Gastrocnemius medialis (tissue), 4 donors: ENCODE data around the gene ATP6V0B. TPM values are rescaled to one million over a fixed set of nuclear protein-coding genes. Genes with fewer than 3 reads are reported as not detected.

Experiments
- ATAC-seq, 2 donors: fragments of 150-250 bp; one replicate each; pipeline ENCODE4 v1.9.1; 2016
- DNase-seq, 2 donors: peaks; one replicate each; pipeline ENCODE4 v3.0.0-alpha.2; 2019
- H3K27ac ChIP-seq, 4 donors: fragments of 200-600 bp; sonication (generic); 1 replicate in 1 of 4; 2 replicates in 3 of 4; pipeline ENCODE4 v1.5.1; 2016 to 2018; ENCODE audit warnings: mild to moderate bottlenecking in 2 of 4, moderate library complexity in 1 of 4
- H3K27me3 ChIP-seq, 3 donors: fragments of 200-600 bp; sonication (generic) in 2 of 3; 1 replicate in 1 of 3; 2 replicates in 2 of 3; pipeline versions ENCODE4 v1.5.1 to v1.6.0; 2016 to 2019; ENCODE audit warnings: mild to moderate bottlenecking in 1 of 3, moderate library complexity in 1 of 3
- H3K36me3 ChIP-seq, 2 donors: fragments of 200-600 bp; sonication (generic) in 1 of 2; one replicate each; pipeline ENCODE4 v1.5.1; 2017 to 2018
- H3K4me1 ChIP-seq, 2 donors: fragments of 200-600 bp; sonication (generic) in 1 of 2; one replicate each; pipeline ENCODE4 v1.5.1; 2016 to 2017; ENCODE audit warnings: mild to moderate bottlenecking in 2 of 2
- H3K4me3 ChIP-seq, 4 donors: fragments of 200-600 bp; sonication (generic) in 3 of 4; 1 replicate in 1 of 4; 2 replicates in 3 of 4; pipeline ENCODE4 v1.5.1; 2016 to 2019; ENCODE audit warnings: mild to moderate bottlenecking in 2 of 4
- H3K9me3 ChIP-seq, 3 donors: fragments of 200-600 bp; sonication (generic) in 2 of 3; 1 replicate in 1 of 3; 2 replicates in 2 of 3; pipeline ENCODE4 v1.5.1; 2016 to 2019
- POLR2A ChIP-seq, 2 donors: fragments of 450-650 bp; IDR thresholded peaks; one replicate each; pipeline ENCODE4 v1.6.1; 2017; ENCODE audit warnings: antibody characterized with exemption in 2 of 2, mild to moderate bottlenecking in 2 of 2, moderate library complexity in 2 of 2
- in situ Hi-C, 4 donors: fragments of 200-750 bp; cut with MboI; loops; one replicate each; pipeline versions ENCODE4 v1.15.0 to v1.8.0; 2017; ENCODE audit warnings: low sequenced_read_pairs in 4 of 4
- intact Hi-C: fragments of 100-400 bp; cut with DNase I; formaldehyde crosslinking; loops from one replicate; pipeline ENCODE4 v1.15.1; 2023; ENCODE audit warnings: low total_unique reads
- total RNA-seq, 4 donors: library from RNA; depleted of rRNA; stranded (reverse); fragments of >200 nt; gene quantifications; one replicate each; pipeline versions ENCODE4 v1.1.0 to v1.2.3, GENCODE V29; 2016
- TF ChIP-seq, protein P1 (sequence below), 5 experiments: fragments of 450-650 bp in 3 of 5; fragments of 200-600 bp in 2 of 5; sonication (generic) in 2 of 5; IDR thresholded peaks in 4 of 5; conservative IDR thresholded peaks in 1 of 5; 1 replicate in 4 of 5; 2 replicates in 1 of 5; pipeline ENCODE4 v1.5.1; 2016 to 2019; ENCODE audit warnings: antibody characterized with exemption in 5 of 5, mild to moderate bottlenecking in 3 of 5, moderate library complexity in 3 of 5

Gene ATP6V0B
- total RNA-seq, 4 donors from 2014 or later, result 156 to 242 (median 195) TPM

DNA sequence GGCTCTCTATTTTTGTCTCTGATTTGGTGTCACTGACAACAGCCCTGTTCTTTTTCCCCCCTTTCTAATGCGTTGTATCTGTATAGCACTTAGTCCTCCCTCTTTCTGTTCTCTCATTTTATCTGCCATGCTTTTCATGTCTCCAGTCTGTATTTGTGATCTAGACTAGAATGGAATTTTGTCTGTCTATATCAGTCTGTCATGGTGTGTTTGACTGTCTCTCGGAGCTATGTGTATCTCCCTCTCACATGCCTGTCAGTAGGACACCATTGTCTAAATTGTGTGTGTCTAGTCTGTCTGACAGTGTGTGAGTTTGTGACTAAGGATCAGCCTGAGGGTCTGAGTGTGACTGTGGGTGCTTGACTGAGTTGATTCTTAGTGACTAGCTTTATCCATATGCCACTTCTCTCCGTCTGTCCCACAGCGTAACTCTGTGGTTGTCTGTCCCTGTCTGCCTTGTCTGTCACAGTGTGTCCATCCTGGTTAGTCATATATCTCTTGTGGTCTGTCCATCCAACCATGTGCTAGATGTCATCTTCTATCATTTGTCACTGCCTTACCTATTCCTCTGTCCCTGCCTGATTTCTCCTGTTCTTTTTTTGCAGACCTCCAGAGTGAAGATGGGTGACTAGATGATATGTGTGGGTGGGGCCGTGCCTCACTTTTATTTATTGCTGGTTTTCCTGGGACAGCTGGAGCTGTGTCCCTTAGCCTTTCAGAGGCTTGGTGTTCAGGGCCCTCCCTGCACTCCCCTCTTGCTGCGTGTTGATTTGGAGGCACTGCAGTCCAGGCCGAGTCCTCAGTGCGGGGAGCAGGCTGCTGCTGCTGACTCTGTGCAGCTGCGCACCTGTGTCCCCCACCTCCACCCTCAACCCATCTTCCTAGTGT lies 2.9 kb downstream of the ATP6V0B start:
- Histone ChIP-seq H3K36me3 (peaks cover 0 to 24% of the 10 kb centered on the region in 2 donors), H3K4me3 (no peak overlapping the region), H3K9me3 (no peaks in the 10 kb centered on the region), H3K27me3 (no peaks in the 10 kb centered on the region), H3K4me1 (peaks cover 34 to 53% of the 10 kb centered on the region in 2 donors), H3K27ac (peak overlapping the region in 1 of 4 donors; percentile 79)
- ATAC-seq, result no peak
- DNase-seq, result no peak
- TF ChIP-seq POLR2A (IDR thresholded peaks at IDR 0.05), result no peak
- TF ChIP-seq, protein P1, sequence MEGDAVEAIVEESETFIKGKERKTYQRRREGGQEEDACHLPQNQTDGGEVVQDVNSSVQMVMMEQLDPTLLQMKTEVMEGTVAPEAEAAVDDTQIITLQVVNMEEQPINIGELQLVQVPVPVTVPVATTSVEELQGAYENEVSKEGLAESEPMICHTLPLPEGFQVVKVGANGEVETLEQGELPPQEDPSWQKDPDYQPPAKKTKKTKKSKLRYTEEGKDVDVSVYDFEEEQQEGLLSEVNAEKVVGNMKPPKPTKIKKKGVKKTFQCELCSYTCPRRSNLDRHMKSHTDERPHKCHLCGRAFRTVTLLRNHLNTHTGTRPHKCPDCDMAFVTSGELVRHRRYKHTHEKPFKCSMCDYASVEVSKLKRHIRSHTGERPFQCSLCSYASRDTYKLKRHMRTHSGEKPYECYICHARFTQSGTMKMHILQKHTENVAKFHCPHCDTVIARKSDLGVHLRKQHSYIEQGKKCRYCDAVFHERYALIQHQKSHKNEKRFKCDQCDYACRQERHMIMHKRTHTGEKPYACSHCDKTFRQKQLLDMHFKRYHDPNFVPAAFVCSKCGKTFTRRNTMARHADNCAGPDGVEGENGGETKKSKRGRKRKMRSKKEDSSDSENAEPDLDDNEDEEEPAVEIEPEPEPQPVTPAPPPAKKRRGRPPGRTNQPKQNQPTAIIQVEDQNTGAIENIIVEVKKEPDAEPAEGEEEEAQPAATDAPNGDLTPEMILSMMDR (IDR thresholded peaks at IDR 0.05 in 4 of 5, conservative IDR thresholded peaks at IDR 0.05 in 1 of 5), result no peak
- intact Hi-C loops, result loop anchor here (10.0 kb wide), 1 partner anchor 377 kb away; the partner anchor contains the start of gene ERI3
- in situ Hi-C loops, result no loop called here

DNA sequence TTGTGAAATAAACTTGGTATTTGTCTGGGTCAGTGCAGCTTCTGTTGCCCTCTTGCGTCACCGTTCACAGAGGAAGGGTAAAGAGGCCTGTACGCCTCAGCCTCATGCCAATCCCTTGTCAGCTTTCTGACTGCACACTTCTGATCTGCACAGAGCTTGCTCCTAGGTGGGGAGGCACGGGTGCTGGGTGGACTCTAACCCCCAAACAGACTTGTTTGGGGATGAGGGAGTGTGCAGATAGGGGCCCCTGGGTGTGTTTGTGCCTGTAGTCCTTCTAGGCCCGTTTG lies 3.4 kb downstream of the ATP6V0B start:
- H3K27me3 ChIP-seq, result no peaks in the 10 kb centered on the region
- peaks cover 0 to 20% of the 10 kb centered on the region in 2 donors for H3K36me3 ChIP-seq
- no peak for DNase-seq
- TF ChIP-seq, protein P1 (IDR thresholded peaks at IDR 0.05 in 4 of 5, conservative IDR thresholded peaks at IDR 0.05 in 1 of 5), result no peak
- TF ChIP-seq POLR2A (IDR thresholded peaks at IDR 0.05), result no peak
- H3K27ac ChIP-seq, result peak overlapping the region in 1 of 4 donors; percentile 79
- H3K9me3 ChIP-seq, result no peaks in the 10 kb centered on the region
- ATAC-seq, result no peak
- peaks cover 34 to 47% of the 10 kb centered on the region in 2 donors for H3K4me1 ChIP-seq
- in situ Hi-C loops (no loop called here), intact Hi-C loops (loop anchor here (10.0 kb wide), 1 partner anchor 377 kb away; the partner anchor contains the start of gene ERI3)
- peak overlapping the region in 1 of 4 donors; percentile 65 for H3K4me3 ChIP-seq

DNA sequence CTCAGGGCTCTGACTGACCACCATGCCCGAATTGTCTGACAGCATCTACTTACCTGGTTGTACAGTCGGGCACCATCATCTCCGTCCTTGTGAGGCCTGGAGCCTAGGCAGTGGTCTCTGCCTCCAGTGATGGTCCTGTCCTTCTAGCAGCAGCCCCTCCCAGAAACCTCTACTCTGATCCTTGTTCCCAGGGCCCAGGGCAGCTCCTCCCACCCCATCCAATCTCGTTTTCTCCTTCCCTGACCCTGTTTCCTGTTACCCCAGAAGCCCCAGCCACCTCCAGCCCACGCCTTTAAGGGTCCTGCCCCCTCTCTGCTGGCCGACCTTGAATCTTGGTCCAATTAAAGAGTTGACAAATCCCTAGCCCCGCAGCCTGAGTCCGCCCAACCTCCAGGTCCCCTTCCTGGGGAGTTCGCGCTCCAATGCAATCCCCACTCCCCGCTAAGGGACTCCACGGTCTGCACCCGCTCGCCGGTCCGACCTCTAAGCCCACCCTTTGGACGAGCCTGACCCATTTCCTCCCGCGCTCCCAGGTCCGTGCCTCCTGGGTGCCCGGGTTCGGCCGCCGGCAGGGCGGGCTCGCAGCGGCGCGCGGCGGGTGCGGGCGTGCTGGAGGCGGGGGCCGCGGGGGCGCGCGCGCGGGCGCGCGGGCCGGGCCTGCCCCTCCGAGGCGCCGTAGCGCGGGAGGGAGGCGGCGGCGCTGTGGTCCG lies 3.9 kb downstream of the ATP6V0B start, which contains the start of gene B4GALT2:
B4GALT2 (plus strand) TSS at position 660 of the 710 bp plus-strand sequence. CDS start 1,951 bp downstream, outside the sequence.
- Histone ChIP-seq H3K36me3 (peaks cover 0 to 20% of the 10 kb centered on the region in 2 donors), H3K4me1 (peaks cover 30 to 42% of the 10 kb centered on the region in 2 donors), H3K27ac (peak within 1 kb of the TSS; percentile 64 to 79 (median 72)), H3K4me3 (peak within 1 kb of the TSS; percentile 63 to 92 (median 68)), H3K9me3 (no peaks in the 10 kb centered on the region), H3K27me3 (no peaks in the 10 kb centered on the region)
- ATAC-seq (peak; percentile 7 to 21), DNase-seq (no peak)
- in situ Hi-C loops, result no loop called here
- intact Hi-C loops, result loop anchor here (10.0 kb wide), 1 partner anchor 376 kb away; the partner anchor contains the start of gene ERI3
- TF ChIP-seq, protein P1 (IDR thresholded peaks at IDR 0.05 in 4 of 5, conservative IDR thresholded peaks at IDR 0.05 in 1 of 5), result no peak
- TF ChIP-seq POLR2A (IDR thresholded peaks at IDR 0.05), result peak in 1 of 2 donors; percentile 7

DNA sequence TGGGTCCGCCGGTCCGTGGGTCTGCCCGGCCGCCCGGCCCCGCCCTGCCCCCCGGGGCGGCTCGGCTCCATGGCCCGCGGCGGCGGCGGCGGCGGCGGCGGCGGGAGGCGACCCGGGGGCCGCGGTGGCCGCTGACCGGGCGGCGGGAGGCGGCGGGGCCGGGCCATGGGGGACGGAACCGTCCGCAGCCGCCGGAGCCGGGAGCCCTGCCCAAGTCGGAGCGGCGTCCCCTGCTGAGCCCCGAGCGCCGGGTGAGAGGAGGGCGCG lies 4.4 kb downstream of the ATP6V0B start:
- H3K4me1 ChIP-seq, result peaks cover 25 to 38% of the 10 kb centered on the region in 2 donors
- no peak for DNase-seq

More for the DNA sequence above, 4.4 kb downstream of the ATP6V0B start:
- intact Hi-C loops (loop anchor here (10.0 kb wide), 1 partner anchor 376 kb away; the partner anchor contains the start of gene ERI3), in situ Hi-C loops (no loop called here)
- peak overlapping the region; percentile 60 to 70 (median 64) for H3K27ac ChIP-seq
- no peaks in the 10 kb centered on the region for H3K9me3 ChIP-seq
- no peaks in the 10 kb centered on the region for H3K27me3 ChIP-seq
- TF ChIP-seq, protein P1 (IDR thresholded peaks at IDR 0.05 in 4 of 5, conservative IDR thresholded peaks at IDR 0.05 in 1 of 5), result no peak
- no peak for TF ChIP-seq POLR2A (IDR thresholded peaks at IDR 0.05)
- ATAC-seq, result no peak
- H3K36me3 ChIP-seq, result peaks cover 0 to 23% of the 10 kb centered on the region in 2 donors
- peak overlapping the region; percentile 63 to 92 (median 68) for H3K4me3 ChIP-seq
